LNCaP clone FGC (cell line): Measurements from ENCODE around the gene FBXO42.
A peak's percentile ranks its signal among the peaks of the same experiment; 100 is the strongest.
"Not testable (repeated sequence)": the region's sequence is repeated elsewhere in the genome, so short reads cannot be mapped to it uniquely, and the experiment has no call there.

Experiments
- DNase-seq: peaks from one replicate; pipeline ENCODE4 v3.0.0-alpha.2; 2011; ENCODE audit warnings: low read depth
- H3K4me3 ChIP-seq: 2 replicates; pipeline ENCODE4 v1.5.1; 2011; ENCODE audit warnings: mild to moderate bottlenecking, low read depth, low read length, control low read depth
- CTCF ChIP-seq: IDR thresholded peaks from 2 replicates; pipeline ENCODE4 v1.5.1; 2012; ENCODE audit warnings: mild to moderate bottlenecking; ENCODE audit not compliant: control insufficient read depth, insufficient read depth; ENCODE audit errors: extremely low read depth

The FBXO42 gene

GRCh38 chr1:16226490-16227179 lies 125.6 kb downstream of the FBXO42 start:
- TF ChIP-seq CTCF: no peak
- H3K4me3 ChIP-seq: no peak overlapping the region
- DNase-seq: no peak

- no peak for TF ChIP-seq CTCF
- H3K4me3 ChIP-seq: no peak overlapping the region
- no peak for DNase-seq
Measured at GRCh38 chr1:16226129-16226489, 126.2 kb downstream of the FBXO42 start.

GRCh38 chr1:16224472-16224871 lies 127.8 kb downstream of the FBXO42 start:
- peak; percentile 14 for DNase-seq
- no peak overlapping the region for H3K4me3 ChIP-seq
- TF ChIP-seq CTCF: no peak

GRCh38 chr1:16222716-16223115 lies 129.6 kb downstream of the FBXO42 start:
- not testable (repeated sequence) for DNase-seq, H3K4me3 ChIP-seq

- no peak for TF ChIP-seq CTCF
- DNase-seq: no peak
- no peak overlapping the region for H3K4me3 ChIP-seq
Measured at GRCh38 chr1:16221499-16221898, 130.8 kb downstream of the FBXO42 start.

GRCh38 chr1:16219968-16220500 lies 132.2 kb downstream of the FBXO42 start:
- TF ChIP-seq CTCF: no peak
- H3K4me3 ChIP-seq: no peak overlapping the region
- no peak for DNase-seq

GRCh38 chr1:16218674-16219071 lies 133.6 kb downstream of the FBXO42 start:
- DNase-seq: no peak
- H3K4me3 ChIP-seq: no peak overlapping the region
- TF ChIP-seq CTCF: no peak
